K562 (cell line): Measurements from ENCODE around the gene BAG1.

Experiments
- BRD4 ChIP-seq: fragments of 200-600 bp; sonication (generic); IDR thresholded peaks from 2 replicates; pipeline ENCODE4 v1.6.1; 2017; ENCODE audit warnings: inconsistent platforms
- EZH2 ChIP-seq: IDR thresholded peaks from 2 replicates; pipeline ENCODE4 v1.6.1; 2012; ENCODE audit warnings: low read depth, mild to moderate bottlenecking, inconsistent platforms, low read length, borderline replicate concordance
- HMG20A ChIP-seq: fragments of 450-650 bp; formaldehyde crosslinking; conservative IDR thresholded peaks from 2 replicates; pipeline ENCODE4 v1.4.0; 2020; ENCODE audit warnings: mild to moderate bottlenecking, mixed read lengths
- HMGXB4 ChIP-seq: sonication (generic); formaldehyde crosslinking; IDR thresholded peaks from 2 replicates; pipeline ENCODE4 v1.8.1; 2023; ENCODE audit warnings: mild to moderate bottlenecking, missing genetic modification reagents
- NFIC ChIP-seq: fragments of 450-650 bp; IDR thresholded peaks from 2 replicates; pipeline ENCODE4 v1.6.1; 2017; ENCODE audit warnings: mild to moderate bottlenecking, inconsistent platforms
- POLR2A ChIP-seq: fragments of 450-650 bp; conservative IDR thresholded peaks from 2 replicates; pipeline ENCODE4 v1.6.1; 2016
- RBM17 ChIP-seq: fragments of 200-400 bp; formaldehyde crosslinking; IDR thresholded peaks from 2 replicates; pipeline ENCODE4 v1.6.1; 2017; ENCODE audit warnings: low read depth, mild to moderate bottlenecking, low read length, borderline replicate concordance
- SRSF3 ChIP-seq: fragments of 200-400 bp; formaldehyde crosslinking; IDR thresholded peaks from 2 replicates; pipeline ENCODE4 v1.6.1; 2016; ENCODE audit warnings: mild to moderate bottlenecking, low read length, moderate library complexity; ENCODE audit not compliant: insufficient read depth
- TCF3 ChIP-seq: sonication (generic); formaldehyde crosslinking; IDR thresholded peaks from 2 replicates; pipeline ENCODE4 v1.4.0; 2020; ENCODE audit warnings: mild to moderate bottlenecking, missing genetic modification reagents
- U2AF1 ChIP-seq: fragments of 200-400 bp; formaldehyde crosslinking; optimal IDR thresholded peaks from 2 replicates; pipeline ENCODE3; 2017; ENCODE audit warnings: mild to moderate bottlenecking, low read depth, low read length, moderate library complexity
- ZNF165 ChIP-seq: fragments of 250-450 bp; sonication (Bioruptor Pico); IDR thresholded peaks from 2 replicates; pipeline ENCODE4 v1.4.0; 2020; ENCODE audit warnings: borderline replicate concordance
- TF ChIP-seq, protein P1 (sequence below): sonication (generic); formaldehyde crosslinking; IDR thresholded peaks from 2 replicates; pipeline ENCODE4 v1.8.0; 2023; ENCODE audit warnings: mild to moderate bottlenecking, missing genetic modification reagents
- TF ChIP-seq, protein P2 (sequence below): fragments of 450-650 bp; IDR thresholded peaks from 2 replicates; pipeline ENCODE4 v1.6.1; 2017; ENCODE audit warnings: mild to moderate bottlenecking, moderate library complexity

DNA sequence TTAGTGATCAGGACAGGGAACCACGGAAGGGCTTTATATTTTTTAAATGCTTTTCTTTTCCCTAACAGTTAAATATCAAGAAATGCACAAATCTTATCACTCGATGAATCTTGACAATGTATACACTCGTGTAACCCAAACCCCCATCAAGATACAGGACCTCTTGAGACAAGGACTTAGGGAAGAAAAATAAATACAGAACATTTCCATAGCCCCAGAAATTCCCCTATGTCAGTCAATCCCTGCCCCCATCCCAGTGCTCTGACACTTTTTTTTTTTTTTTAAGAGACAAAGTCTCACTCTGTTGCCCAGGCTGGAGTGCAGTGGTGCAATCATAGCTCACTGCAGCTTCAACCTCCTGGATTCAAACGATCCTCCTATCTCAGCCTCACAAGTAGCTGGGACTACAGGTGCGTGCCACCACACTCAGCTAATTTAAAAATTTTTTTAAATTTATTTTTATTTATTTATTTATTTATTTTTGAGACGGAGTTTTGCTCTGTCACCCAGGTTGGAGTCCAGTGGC lies 21.8 kb downstream of the BAG1 start:
- TF ChIP-seq EZH2 (no peak), HMG20A (CRISPR knock-in tag) (no peak), ZNF165 (CRISPR knock-in tag) (no peak), POLR2A (no peak), RBM17 (no peak), NFIC (no peak), SRSF3 (no peak), U2AF1 (no peak), BRD4 (no peak), TCF3 (CRISPR knock-in tag) (no peak), HMGXB4 (CRISPR knock-in tag) (no peak)
- TF ChIP-seq, protein P1, sequence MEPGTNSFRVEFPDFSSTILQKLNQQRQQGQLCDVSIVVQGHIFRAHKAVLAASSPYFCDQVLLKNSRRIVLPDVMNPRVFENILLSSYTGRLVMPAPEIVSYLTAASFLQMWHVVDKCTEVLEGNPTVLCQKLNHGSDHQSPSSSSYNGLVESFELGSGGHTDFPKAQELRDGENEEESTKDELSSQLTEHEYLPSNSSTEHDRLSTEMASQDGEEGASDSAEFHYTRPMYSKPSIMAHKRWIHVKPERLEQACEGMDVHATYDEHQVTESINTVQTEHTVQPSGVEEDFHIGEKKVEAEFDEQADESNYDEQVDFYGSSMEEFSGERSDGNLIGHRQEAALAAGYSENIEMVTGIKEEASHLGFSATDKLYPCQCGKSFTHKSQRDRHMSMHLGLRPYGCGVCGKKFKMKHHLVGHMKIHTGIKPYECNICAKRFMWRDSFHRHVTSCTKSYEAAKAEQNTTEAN (CRISPR knock-in tag): no peak
- TF ChIP-seq, protein P2, sequence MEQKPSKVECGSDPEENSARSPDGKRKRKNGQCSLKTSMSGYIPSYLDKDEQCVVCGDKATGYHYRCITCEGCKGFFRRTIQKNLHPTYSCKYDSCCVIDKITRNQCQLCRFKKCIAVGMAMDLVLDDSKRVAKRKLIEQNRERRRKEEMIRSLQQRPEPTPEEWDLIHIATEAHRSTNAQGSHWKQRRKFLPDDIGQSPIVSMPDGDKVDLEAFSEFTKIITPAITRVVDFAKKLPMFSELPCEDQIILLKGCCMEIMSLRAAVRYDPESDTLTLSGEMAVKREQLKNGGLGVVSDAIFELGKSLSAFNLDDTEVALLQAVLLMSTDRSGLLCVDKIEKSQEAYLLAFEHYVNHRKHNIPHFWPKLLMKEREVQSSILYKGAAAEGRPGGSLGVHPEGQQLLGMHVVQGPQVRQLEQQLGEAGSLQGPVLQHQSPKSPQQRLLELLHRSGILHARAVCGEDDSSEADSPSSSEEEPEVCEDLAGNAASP: no peak
